ENCODE measurements around the gene HMGCR. TPM values are rescaled to one million over a fixed set of nuclear protein-coding genes. Genes with fewer than 3 reads are reported as not detected.
"Not testable (repeated sequence)": the region's sequence is repeated elsewhere in the genome, so short reads cannot be mapped to it uniquely, and the experiment has no call there.

HMGCR gene
- 113 TPM for total RNA-seq (2021; ENCODE audit: unreplicated experiment)
- polyA plus RNA-seq (2012; ENCODE audit: insufficient read length) = 44.5 TPM
- percentile 94 among the genes with signal in this experiment for Bru-seq, nascent RNA
- BruChase-seq, experiment 1, labeled RNA remaining after a 2-hour chase = percentile 98 among the genes with signal in this experiment
- BruChase-seq, experiment 2, labeled RNA remaining after a 6-hour chase = percentile 96 among the genes with signal in this experiment
- long read RNA-seq, full-length matches to known transcripts = 90 of 153 reads
- long read RNA-seq, partial matches to known transcripts = 49 of 153 reads
- long read RNA-seq, other reads (novel, unspliced or antisense) = 14 of 153 reads

- H3K9me3 ChIP-seq (ENCODE audit: control insufficient read depth, insufficient read depth, low read depth, low read length) = no peaks in the 10 kb centered on the region
- H3K36me3 ChIP-seq (ENCODE audit: control insufficient read depth, insufficient read depth, low read length) = peaks cover 2% of the 10 kb centered on the region
- ChIA-PET POLR2A (interaction anchor here (0.6 to 1.3 kb wide), 11 partner anchors 9 to 1594 kb away, joined by 3 to 12 read pairs (median 5); partner anchors contain the start of gene ANKRD31), CTCF (interaction anchor here (0.6 to 1.4 kb wide), 4 partner anchors 9 to 146 kb away, joined by 3 to 20 read pairs (median 8); partner anchors contain the start of gene ANKRD31)
- H3K4me1 ChIP-seq (ENCODE audit: control insufficient read depth, insufficient read depth, low read length) = peaks cover 26% of the 10 kb centered on the region
- in situ Hi-C loops (cut with HindIII; ENCODE audit: low pct_unique_long_range_greater_than_20kb, low sequenced_read_pairs) (no loop called here), intact Hi-C loops (cut with micrococcal nuclease; ENCODE audit: unreplicated experiment) (loop anchor here (5.0 kb wide), 1 partner anchor 284 kb away; the partner anchor contains the start of gene GCNT4)
- H3K27ac ChIP-seq (ENCODE audit: low read length) = peak within 1 kb of the TSS; percentile 85
- TF ChIP-seq SIN3A (IDR thresholded peaks at IDR 0.05; ENCODE audit: borderline replicate concordance, insufficient read depth, low read depth, low read length) (0 out of 2 replicates have a peak, but pooled peaks have one; percentile 10), TCF7L2 (IDR thresholded peaks at IDR 0.05; ENCODE audit: low read depth, low read length) (no peak), POLR2AphosphoS5 (IDR thresholded peaks at IDR 0.05; ENCODE audit: low read depth, low read length) (peak; percentile 86), REST (IDR thresholded peaks at IDR 0.05; ENCODE audit: insufficient read depth in 1 of 2, low read depth in 2 of 2, low read length in 1 of 2) (peak in 1 of 2 experiments; percentile 24; a peak in 1 of 4 replicates), CTCF (IDR thresholded peaks at IDR 0.05) (peak; percentile 51)
- H3K4me3 ChIP-seq (ENCODE audit: low read depth in 2 of 2, low read length in 2 of 2) = peak within 1 kb of the TSS; percentile 70 to 97
- ATAC-seq = peak; percentile 99
- no peaks in the 10 kb centered on the region for H3K27me3 ChIP-seq (ENCODE audit: control insufficient read depth, insufficient read depth, low read length)
- peak; percentile 97 for DNase-seq (ENCODE audit: low read depth, low spot score)
- no TSS peak for BruUV-seq (replicated peaks)
These were observed at the start of gene HMGCR for GRCh38 chr5:75336615-75337336. Gene HMGCR (plus strand): TSS chr5:75337220. CDS start chr5:75342606, 5,386 bp downstream.

GRCh38 chr5:75291844-75292243 is 45.2 kb upstream of the HMGCR start:
- BruUV-seq (replicated peaks); CTCF ChIA-PET; intact Hi-C loops (cut with micrococcal nuclease; ENCODE audit: unreplicated experiment); H3K9me3 ChIP-seq (ENCODE audit: control insufficient read depth, insufficient read depth, low read depth, low read length); ATAC-seq; POLR2A ChIA-PET; in situ Hi-C loops (cut with HindIII; ENCODE audit: low pct_unique_long_range_greater_than_20kb, low sequenced_read_pairs); H3K4me1 ChIP-seq (ENCODE audit: control insufficient read depth, insufficient read depth, low read length); H3K27me3 ChIP-seq (ENCODE audit: control insufficient read depth, insufficient read depth, low read length); DNase-seq (ENCODE audit: low read depth, low spot score); H3K36me3 ChIP-seq (ENCODE audit: control insufficient read depth, insufficient read depth, low read length); H3K27ac ChIP-seq (ENCODE audit: low read length); H3K4me3 ChIP-seq (ENCODE audit: low read depth in 2 of 2, low read length in 2 of 2): not testable (repeated sequence)
